GM23338 (cell line): Measurements from ENCODE around the gene FOXN1. TPM values are rescaled to one million over a fixed set of nuclear protein-coding genes. Genes with fewer than 3 reads are reported as not detected.

Experiments
- ATAC-seq: fragments of 200-7000 bp; cut with Tn5 transposase; 3 replicates; pipeline ENCODE4 v1.9.1; 2020
- DNase-seq: peaks from one replicate; pipeline ENCODE4 v3.0.0-alpha.2; 2015; ENCODE audit warnings: low spot score
- H2AFZ ChIP-seq: fragments of 200-600 bp; sonication (generic); 2 replicates; pipeline ENCODE4 v1.8.0; 2016; ENCODE audit warnings: antibody characterized with exemption, mild to moderate bottlenecking, moderate library complexity
- H3F3A ChIP-seq: fragments of 200-600 bp; sonication (generic); replicated peaks from 2 replicates; pipeline ENCODE4 v1.8.0; 2017; ENCODE audit warnings: antibody characterized with exemption, mixed run types, low read depth
- H3K27ac ChIP-seq: fragments of 200-600 bp; sonication (generic); 2 replicates; pipeline ENCODE4 v1.6.1; 2016; ENCODE audit warnings: low read depth
- H3K27me3 ChIP-seq: fragments of 200-600 bp; sonication (generic); 2 replicates; pipeline ENCODE4 v1.8.0; 2016; ENCODE audit warnings: mild to moderate bottlenecking, mixed run types, moderate library complexity; ENCODE audit not compliant: insufficient read depth
- H3K36me3 ChIP-seq: fragments of 200-600 bp; sonication (generic); 2 replicates; pipeline ENCODE4 v1.8.0; 2016; ENCODE audit warnings: mild to moderate bottlenecking; ENCODE audit not compliant: insufficient read depth
- H3K4me1 ChIP-seq: fragments of 200-600 bp; sonication (generic); 2 replicates; pipeline ENCODE4 v1.8.0; 2016; ENCODE audit warnings: mild to moderate bottlenecking, moderate library complexity; ENCODE audit not compliant: insufficient read depth
- H3K4me2 ChIP-seq: fragments of 200-600 bp; sonication (generic); 2 replicates; pipeline ENCODE4 v1.7.1; 2017; ENCODE audit warnings: mixed run types
- H3K4me3 ChIP-seq: fragments of 200-600 bp; sonication (generic); 2 replicates; pipeline ENCODE4 v1.6.1; 2016; ENCODE audit warnings: mixed run types
- H3K79me2 ChIP-seq: fragments of 200-600 bp; sonication (generic); replicated peaks from 2 replicates; pipeline ENCODE4 v1.8.0; 2017; ENCODE audit warnings: mild to moderate bottlenecking; ENCODE audit not compliant: insufficient read depth
- H3K9me2 ChIP-seq: fragments of 200-600 bp; sonication (generic); 2 replicates; pipeline ENCODE4 v1.8.0; 2017; ENCODE audit not compliant: insufficient read depth
- H4K20me1 ChIP-seq: fragments of 200-600 bp; sonication (generic); replicated peaks from 2 replicates; pipeline ENCODE4 v1.8.0; 2017; ENCODE audit warnings: mild to moderate bottlenecking; ENCODE audit not compliant: insufficient read depth
- H3K27ac Mint-ChIP-seq: 2 replicates; pipeline ENCODE4 v1.8.0; 2020; ENCODE audit warnings: inconsistent platforms, mild to moderate bottlenecking, moderate library complexity, mixed read lengths
- H3K27me3 Mint-ChIP-seq: 3 replicates; pipeline ENCODE4 v1.8.0; 2022; ENCODE audit warnings: low read depth, mild to moderate bottlenecking, moderate library complexity, mixed read lengths, inconsistent platforms; ENCODE audit not compliant: insufficient read depth, poor library complexity
- H3K36me3 Mint-ChIP-seq: 3 replicates; pipeline ENCODE4 v1.8.0; 2021; ENCODE audit warnings: low read depth, mild to moderate bottlenecking, inconsistent platforms, moderate library complexity, mixed read lengths
- H3K4me1 Mint-ChIP-seq: 3 replicates; pipeline ENCODE4 v1.8.0; 2020; ENCODE audit warnings: mild to moderate bottlenecking, inconsistent platforms, mixed read lengths
- H3K4me3 Mint-ChIP-seq: 3 replicates; pipeline ENCODE4 v1.8.0; 2021; ENCODE audit warnings: moderate library complexity, mild to moderate bottlenecking, inconsistent platforms, mixed read lengths
- H3K9me3 Mint-ChIP-seq: 3 replicates; pipeline ENCODE4 v1.8.0; 2020; ENCODE audit warnings: moderate library complexity, mild to moderate bottlenecking, inconsistent platforms, mixed read lengths
- CREB1 ChIP-seq: fragments of 250-450 bp; sonication (Bioruptor Pico); IDR thresholded peaks from 2 replicates; pipeline ENCODE4 v1.5.0; 2020; ENCODE audit warnings: low read depth, mild to moderate bottlenecking, moderate library complexity
- EZH2 ChIP-seq: fragments of 200-600 bp; sonication (generic); IDR thresholded peaks from one replicate; pipeline ENCODE4 v1.8.0; 2017; ENCODE audit warnings: antibody characterized with exemption, mild to moderate bottlenecking, low read depth; ENCODE audit not compliant: unreplicated experiment
- EZH2phosphoT487 ChIP-seq: fragments of 200-600 bp; sonication (generic); IDR thresholded peaks from one replicate; pipeline ENCODE4 v1.8.1; 2018; ENCODE audit warnings: antibody characterized with exemption; ENCODE audit not compliant: unreplicated experiment
- JUNB ChIP-seq: IDR thresholded peaks from one replicate; pipeline ENCODE4 v1.6.1; 2016; ENCODE audit warnings: antibody characterized with exemption; ENCODE audit not compliant: unreplicated experiment
- NANOG ChIP-seq: IDR thresholded peaks from 2 replicates; pipeline ENCODE4 v1.6.1; 2016; ENCODE audit warnings: antibody characterized with exemption, borderline replicate concordance
- POLR2AphosphoS5 ChIP-seq: IDR thresholded peaks from 2 replicates; pipeline ENCODE4 v1.6.1; 2016; ENCODE audit warnings: antibody characterized with exemption, low read depth
- REST ChIP-seq: IDR thresholded peaks from one replicate; pipeline ENCODE4 v1.6.1; 2018; ENCODE audit warnings: antibody characterized with exemption; ENCODE audit not compliant: unreplicated experiment
- STAT1 ChIP-seq: IDR thresholded peaks from one replicate; pipeline ENCODE4 v1.6.1; 2016; ENCODE audit warnings: antibody characterized with exemption; ENCODE audit not compliant: unreplicated experiment
- polyA plus RNA-seq: library from polyadenylated mRNA; unstranded; fragments of >200 nt; fragmentation: Nextera tagmentation; extraction: Ambion mirVana; gene quantifications from 2 replicates; pipeline ENCODE4 v1.2.1, GENCODE V29; 2016
- total RNA-seq: library from RNA; depleted of rRNA; stranded (reverse); fragments of >200 nt; shearing (Covaris generic); gene quantifications from 2 replicates; pipeline ENCODE4 v1.2.3, GENCODE V29; 2014
- TF ChIP-seq, protein P1 (sequence below): IDR thresholded peaks from 2 replicates; pipeline ENCODE4 v1.6.1; 2016; ENCODE audit warnings: antibody characterized with exemption
- TF ChIP-seq, protein P2 (sequence below): fragments of 250-450 bp; sonication (Bioruptor Pico); IDR thresholded peaks from 2 replicates; pipeline ENCODE4 v1.5.0; 2020; ENCODE audit warnings: mild to moderate bottlenecking, moderate library complexity

FOXN1 gene
- total and polyA plus RNA-seq, 2 experiments from 2014 or later = not detected

DNA sequence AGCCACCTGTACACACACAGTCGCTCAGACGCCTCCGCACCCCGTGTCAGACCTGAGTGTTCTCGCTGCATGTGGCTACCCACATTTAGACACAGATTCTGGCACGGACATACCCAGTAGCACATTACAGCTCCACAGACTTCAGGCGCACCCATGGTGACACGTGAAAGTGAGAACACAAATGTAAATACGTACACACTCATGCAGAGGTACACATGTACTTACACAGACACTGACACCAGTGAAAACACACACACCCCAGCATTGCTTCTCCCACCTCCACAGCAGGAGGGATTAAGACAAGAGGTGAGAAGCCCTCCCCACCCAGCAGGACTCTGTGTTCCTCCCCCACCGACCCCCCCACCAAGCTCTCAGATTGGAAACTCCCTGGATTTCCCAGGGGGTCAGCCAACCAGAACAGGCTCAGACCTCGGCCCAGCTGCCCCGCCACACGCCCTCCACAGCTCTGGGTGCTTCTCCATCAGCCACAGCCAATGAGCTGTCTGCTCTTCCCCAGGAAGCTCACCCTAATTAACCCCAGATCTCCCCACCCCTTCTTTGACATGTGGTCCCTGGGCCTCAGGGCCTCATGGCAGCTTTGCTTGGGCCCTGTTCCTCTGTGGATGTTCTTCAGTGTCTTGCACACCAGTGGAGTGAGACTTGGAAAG is 5.3 kb upstream of the FOXN1 start:
- ATAC-seq (peak; percentile 35), DNase-seq (no peak)
- H3K4me3 ChIP-seq = no peak overlapping the region
- TF ChIP-seq NANOG (no peak), POLR2AphosphoS5 (no peak), EZH2 (no peak), STAT1 (no peak), EZH2phosphoT487 (no peak), REST (no peak), JUNB (no peak), CREB1 (CRISPR knock-in tag) (no peak)
- TF ChIP-seq, protein P1, sequence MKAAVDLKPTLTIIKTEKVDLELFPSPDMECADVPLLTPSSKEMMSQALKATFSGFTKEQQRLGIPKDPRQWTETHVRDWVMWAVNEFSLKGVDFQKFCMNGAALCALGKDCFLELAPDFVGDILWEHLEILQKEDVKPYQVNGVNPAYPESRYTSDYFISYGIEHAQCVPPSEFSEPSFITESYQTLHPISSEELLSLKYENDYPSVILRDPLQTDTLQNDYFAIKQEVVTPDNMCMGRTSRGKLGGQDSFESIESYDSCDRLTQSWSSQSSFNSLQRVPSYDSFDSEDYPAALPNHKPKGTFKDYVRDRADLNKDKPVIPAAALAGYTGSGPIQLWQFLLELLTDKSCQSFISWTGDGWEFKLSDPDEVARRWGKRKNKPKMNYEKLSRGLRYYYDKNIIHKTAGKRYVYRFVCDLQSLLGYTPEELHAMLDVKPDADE = no peak
- TF ChIP-seq, protein P2, sequence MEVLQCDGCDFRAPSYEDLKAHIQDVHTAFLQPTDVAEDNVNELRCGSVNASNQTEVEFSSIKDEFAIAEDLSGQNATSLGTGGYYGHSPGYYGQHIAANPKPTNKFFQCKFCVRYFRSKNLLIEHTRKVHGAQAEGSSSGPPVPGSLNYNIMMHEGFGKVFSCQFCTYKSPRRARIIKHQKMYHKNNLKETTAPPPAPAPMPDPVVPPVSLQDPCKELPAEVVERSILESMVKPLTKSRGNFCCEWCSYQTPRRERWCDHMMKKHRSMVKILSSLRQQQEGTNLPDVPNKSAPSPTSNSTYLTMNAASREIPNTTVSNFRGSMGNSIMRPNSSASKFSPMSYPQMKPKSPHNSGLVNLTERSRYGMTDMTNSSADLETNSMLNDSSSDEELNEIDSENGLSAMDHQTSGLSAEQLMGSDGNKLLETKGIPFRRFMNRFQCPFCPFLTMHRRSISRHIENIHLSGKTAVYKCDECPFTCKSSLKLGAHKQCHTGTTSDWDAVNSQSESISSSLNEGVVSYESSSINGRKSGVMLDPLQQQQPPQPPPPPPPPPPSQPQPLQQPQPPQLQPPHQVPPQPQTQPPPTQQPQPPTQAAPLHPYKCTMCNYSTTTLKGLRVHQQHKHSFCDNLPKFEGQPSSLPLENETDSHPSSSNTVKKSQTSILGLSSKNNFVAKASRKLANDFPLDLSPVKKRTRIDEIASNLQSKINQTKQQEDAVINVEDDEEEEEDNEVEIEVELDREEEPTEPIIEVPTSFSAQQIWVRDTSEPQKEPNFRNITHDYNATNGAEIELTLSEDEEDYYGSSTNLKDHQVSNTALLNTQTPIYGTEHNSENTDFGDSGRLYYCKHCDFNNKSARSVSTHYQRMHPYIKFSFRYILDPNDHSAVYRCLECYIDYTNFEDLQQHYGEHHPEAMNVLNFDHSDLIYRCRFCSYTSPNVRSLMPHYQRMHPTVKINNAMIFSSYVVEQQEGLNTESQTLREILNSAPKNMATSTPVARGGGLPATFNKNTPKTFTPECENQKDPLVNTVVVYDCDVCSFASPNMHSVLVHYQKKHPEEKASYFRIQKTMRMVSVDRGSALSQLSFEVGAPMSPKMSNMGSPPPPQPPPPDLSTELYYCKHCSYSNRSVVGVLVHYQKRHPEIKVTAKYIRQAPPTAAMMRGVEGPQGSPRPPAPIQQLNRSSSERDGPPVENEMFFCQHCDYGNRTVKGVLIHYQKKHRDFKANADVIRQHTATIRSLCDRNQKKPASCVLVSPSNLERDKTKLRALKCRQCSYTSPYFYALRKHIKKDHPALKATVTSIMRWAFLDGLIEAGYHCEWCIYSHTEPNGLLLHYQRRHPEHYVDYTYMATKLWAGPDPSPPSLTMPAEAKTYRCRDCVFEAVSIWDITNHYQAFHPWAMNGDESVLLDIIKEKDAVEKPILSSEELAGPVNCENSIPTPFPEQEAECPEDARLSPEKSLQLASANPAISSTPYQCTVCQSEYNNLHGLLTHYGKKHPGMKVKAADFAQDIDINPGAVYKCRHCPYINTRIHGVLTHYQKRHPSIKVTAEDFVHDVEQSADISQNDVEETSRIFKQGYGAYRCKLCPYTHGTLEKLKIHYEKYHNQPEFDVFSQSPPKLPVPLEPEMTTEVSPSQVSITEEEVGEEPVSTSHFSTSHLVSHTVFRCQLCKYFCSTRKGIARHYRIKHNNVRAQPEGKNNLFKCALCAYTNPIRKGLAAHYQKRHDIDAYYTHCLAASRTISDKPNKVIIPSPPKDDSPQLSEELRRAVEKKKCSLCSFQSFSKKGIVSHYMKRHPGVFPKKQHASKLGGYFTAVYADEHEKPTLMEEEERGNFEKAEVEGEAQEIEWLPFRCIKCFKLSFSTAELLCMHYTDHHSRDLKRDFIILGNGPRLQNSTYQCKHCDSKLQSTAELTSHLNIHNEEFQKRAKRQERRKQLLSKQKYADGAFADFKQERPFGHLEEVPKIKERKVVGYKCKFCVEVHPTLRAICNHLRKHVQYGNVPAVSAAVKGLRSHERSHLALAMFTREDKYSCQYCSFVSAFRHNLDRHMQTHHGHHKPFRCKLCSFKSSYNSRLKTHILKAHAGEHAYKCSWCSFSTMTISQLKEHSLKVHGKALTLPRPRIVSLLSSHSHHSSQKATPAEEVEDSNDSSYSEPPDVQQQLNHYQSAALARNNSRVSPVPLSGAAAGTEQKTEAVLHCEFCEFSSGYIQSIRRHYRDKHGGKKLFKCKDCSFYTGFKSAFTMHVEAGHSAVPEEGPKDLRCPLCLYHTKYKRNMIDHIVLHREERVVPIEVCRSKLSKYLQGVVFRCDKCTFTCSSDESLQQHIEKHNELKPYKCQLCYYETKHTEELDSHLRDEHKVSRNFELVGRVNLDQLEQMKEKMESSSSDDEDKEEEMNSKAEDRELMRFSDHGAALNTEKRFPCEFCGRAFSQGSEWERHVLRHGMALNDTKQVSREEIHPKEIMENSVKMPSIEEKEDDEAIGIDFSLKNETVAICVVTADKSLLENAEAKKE (CRISPR knock-in tag) = no peak
- no peak overlapping the region for H3K27ac ChIP-seq
- Mint-ChIP-seq H3K9me3 (no peaks in the 10 kb centered on the region; the same call in 2 of the 3 replicates), H3K27ac (no peak overlapping the region), H3K4me1 (peaks cover 28% of the 10 kb centered on the region), H3K4me3 (no peak overlapping the region), H3K36me3 (no peaks in the 10 kb centered on the region), H3K27me3 (peaks cover 8% of the 10 kb centered on the region)
- H3K27me3 ChIP-seq = no peaks in the 10 kb centered on the region
- no peaks in the 10 kb centered on the region for H3F3A ChIP-seq
- H3K4me2 ChIP-seq = no peak overlapping the region
- H3K36me3 ChIP-seq = no peaks in the 10 kb centered on the region
- no peaks in the 10 kb centered on the region for H3K9me2 ChIP-seq
- peaks cover 11% of the 10 kb centered on the region; the same call in 1 of the 2 replicates for H3K4me1 ChIP-seq
- H3K79me2 ChIP-seq = no peaks in the 10 kb centered on the region
- H4K20me1 ChIP-seq = no peaks in the 10 kb centered on the region
- peak overlapping the region; percentile 92; the same call in 1 of the 2 replicates for H2AFZ ChIP-seq
